ENCODE results near the gene CPOX. TPM values are rescaled to one million over a fixed set of nuclear protein-coding genes. Genes with fewer than 3 reads are reported as not detected.

The CPOX gene
- total RNA-seq, 1 donor: 22.1 TPM

GRCh38 chr3:98573181-98573728 is 20.2 kb downstream of the CPOX start:
- no peak overlapping the region for H2AFZ ChIP-seq (ENCODE audit: low read length)
- no peaks in the 10 kb centered on the region for H4K20me1 ChIP-seq (ENCODE audit: insufficient read depth, low read length)
- no peak overlapping the region for H3K4me3 ChIP-seq (ENCODE audit: insufficient read depth, low read length)
- no peaks in the 10 kb centered on the region for H3K36me3 ChIP-seq (ENCODE audit: insufficient read depth, low read length)
- peaks cover 6% of the 10 kb centered on the region for H3K4me1 ChIP-seq (ENCODE audit: insufficient read depth, low read length)
- no peaks in the 10 kb centered on the region for H3K79me2 ChIP-seq (ENCODE audit: insufficient read depth, low read length)
- peak; percentile 50 for TF ChIP-seq CTCF (IDR thresholded peaks at IDR 0.05; ENCODE audit: extremely low read depth, low read depth, low read length)
- no peak overlapping the region for H3K4me2 ChIP-seq (ENCODE audit: insufficient read depth, low read length)
- H3K27ac ChIP-seq (ENCODE audit: low read depth, low read length): no peak overlapping the region
- H3K9me3 ChIP-seq (ENCODE audit: low read depth, low read length): no peaks in the 10 kb centered on the region
- no peaks in the 10 kb centered on the region for H3K27me3 ChIP-seq (ENCODE audit: insufficient read depth, low read length)
- DNase-seq (ENCODE audit: insufficient read length, low spot score, missing footprints): no peak

- no peaks in the 10 kb centered on the region for H3K4me1 ChIP-seq (ENCODE audit: insufficient read depth, low read length)
- H4K20me1 ChIP-seq (ENCODE audit: insufficient read depth, low read length): no peaks in the 10 kb centered on the region
- H3K79me2 ChIP-seq (ENCODE audit: insufficient read depth, low read length): no peaks in the 10 kb centered on the region
- no peaks in the 10 kb centered on the region for H3K27me3 ChIP-seq (ENCODE audit: insufficient read depth, low read length)
- DNase-seq (ENCODE audit: insufficient read length, low spot score, missing footprints): no peak
- no peak overlapping the region for H2AFZ ChIP-seq (ENCODE audit: low read length)
- H3K4me3 ChIP-seq (ENCODE audit: insufficient read depth, low read length): no peak overlapping the region
- no peaks in the 10 kb centered on the region for H3K9me3 ChIP-seq (ENCODE audit: low read depth, low read length)
- no peak for TF ChIP-seq CTCF (IDR thresholded peaks at IDR 0.05; ENCODE audit: extremely low read depth, low read depth, low read length)
- H3K27ac ChIP-seq (ENCODE audit: low read depth, low read length): no peak overlapping the region
- no peaks in the 10 kb centered on the region for H3K36me3 ChIP-seq (ENCODE audit: insufficient read depth, low read length)
- H3K4me2 ChIP-seq (ENCODE audit: insufficient read depth, low read length): no peak overlapping the region
Observed at GRCh38 chr3:98568402-98568801, 25.0 kb downstream of the CPOX start.

- H2AFZ ChIP-seq (ENCODE audit: low read length): no peak overlapping the region
- no peaks in the 10 kb centered on the region for H4K20me1 ChIP-seq (ENCODE audit: insufficient read depth, low read length)
- H3K4me3 ChIP-seq (ENCODE audit: insufficient read depth, low read length): no peak overlapping the region
- no peaks in the 10 kb centered on the region for H3K79me2 ChIP-seq (ENCODE audit: insufficient read depth, low read length)
- no peaks in the 10 kb centered on the region for H3K4me1 ChIP-seq (ENCODE audit: insufficient read depth, low read length)
- no peak for TF ChIP-seq CTCF (IDR thresholded peaks at IDR 0.05; ENCODE audit: extremely low read depth, low read depth, low read length)
- no peaks in the 10 kb centered on the region for H3K27me3 ChIP-seq (ENCODE audit: insufficient read depth, low read length)
- no peak for DNase-seq (ENCODE audit: insufficient read length, low spot score, missing footprints)
- no peak overlapping the region for H3K4me2 ChIP-seq (ENCODE audit: insufficient read depth, low read length)
- no peaks in the 10 kb centered on the region for H3K36me3 ChIP-seq (ENCODE audit: insufficient read depth, low read length)
- no peaks in the 10 kb centered on the region for H3K9me3 ChIP-seq (ENCODE audit: low read depth, low read length)
- H3K27ac ChIP-seq (ENCODE audit: low read depth, low read length): no peak overlapping the region
Observed at GRCh38 chr3:98567666-98568270, 25.6 kb downstream of the CPOX start.

- Histone ChIP-seq H3K79me2 (ENCODE audit: insufficient read depth, low read length) (no peaks in the 10 kb centered on the region), H3K9me3 (ENCODE audit: low read depth, low read length) (no peaks in the 10 kb centered on the region), H3K36me3 (ENCODE audit: insufficient read depth, low read length) (no peaks in the 10 kb centered on the region), H3K4me3 (ENCODE audit: insufficient read depth, low read length) (no peak overlapping the region), H3K4me1 (ENCODE audit: insufficient read depth, low read length) (peaks cover 4% of the 10 kb centered on the region), H2AFZ (ENCODE audit: low read length) (no peak overlapping the region), H3K4me2 (ENCODE audit: insufficient read depth, low read length) (no peak overlapping the region), H3K27ac (ENCODE audit: low read depth, low read length) (no peak overlapping the region), H4K20me1 (ENCODE audit: insufficient read depth, low read length) (no peaks in the 10 kb centered on the region), H3K27me3 (ENCODE audit: insufficient read depth, low read length) (no peaks in the 10 kb centered on the region)
- no peak for DNase-seq (ENCODE audit: insufficient read length, low spot score, missing footprints)
- no peak for TF ChIP-seq CTCF (IDR thresholded peaks at IDR 0.05; ENCODE audit: extremely low read depth, low read depth, low read length)
Observed at GRCh38 chr3:98565843-98566242, 27.6 kb downstream of the CPOX start.

Data from osteoblast (primary cell).